ENCODE results near the gene PPP1R18. TPM values are rescaled to one million over a fixed set of nuclear protein-coding genes. Genes with fewer than 3 reads are reported as not detected.

PPP1R18 gene
- total and polyA plus RNA-seq, 9 of the 15 experiments (the other 6 are each of a cell fraction or from before 2014, with no cell fraction given), result 12.0 to 99.2 (median 42.6) TPM

DNA sequence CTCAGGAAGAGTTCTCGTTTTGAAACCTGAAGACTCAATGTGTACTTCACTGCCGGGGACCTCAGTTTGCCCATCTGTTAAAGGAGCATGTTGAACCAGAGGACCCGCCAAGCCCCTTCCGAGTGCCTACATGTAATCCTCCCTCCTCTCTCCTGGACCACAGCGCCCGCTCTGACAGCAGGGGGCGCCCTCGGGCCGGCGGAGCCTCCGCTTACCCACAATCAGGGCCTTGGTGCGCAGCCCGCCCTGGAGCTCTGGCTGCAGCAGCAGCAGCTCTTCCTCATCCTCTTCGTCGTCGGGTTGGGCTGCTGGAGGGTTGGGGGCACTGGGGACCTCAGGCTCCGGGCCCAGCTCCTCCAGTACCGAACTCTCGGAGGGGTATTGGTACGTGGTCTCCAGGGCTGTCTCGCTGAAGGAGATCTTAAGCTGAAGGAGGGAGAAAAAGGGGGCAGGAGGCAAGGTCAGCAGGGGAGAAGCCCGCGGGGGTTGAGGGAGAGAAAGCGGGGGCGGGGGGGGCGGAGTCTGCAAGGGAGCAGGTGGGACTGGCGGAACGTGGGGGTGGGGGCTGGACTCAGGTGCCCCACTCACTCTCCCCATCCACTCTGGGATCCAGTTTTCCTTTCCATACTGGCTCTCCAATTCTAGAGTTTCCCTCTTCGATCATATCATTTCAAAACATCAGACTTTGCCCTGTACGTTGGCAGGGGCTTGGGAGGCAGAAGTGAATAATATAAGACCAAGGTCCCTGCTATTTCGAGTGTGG, 7.3 kb downstream of the PPP1R18 start (continued):
- TF ChIP-seq ZHX1 (conservative IDR thresholded peaks at IDR 0.05; ENCODE audit: low read length), result no peak
- peak; percentile 45; the same call in 1 of the 2 replicates for TF ChIP-seq MAFK (IDR thresholded peaks at IDR 0.05; ENCODE audit: low read length)
- TF ChIP-seq CBFA2T3 (IDR thresholded peaks at IDR 0.05), result no peak
- no peak for TF ChIP-seq PRDM10 (IDR thresholded peaks at IDR 0.05; ENCODE audit: partially characterized antibody)
- TF ChIP-seq ADNP (tag; IDR thresholded peaks at IDR 0.05), result no peak
